GM18909 (cell line): Measurements from ENCODE around the gene FOXE3.
"Not testable (repeated sequence)": the region's sequence is repeated elsewhere in the genome, so short reads cannot be mapped to it uniquely, and the experiment has no call there.

Experiments used
- ATAC-seq: cut with Tn5 transposase; IDR thresholded peaks from one replicate; pipeline ENCODE4 v1.9.1; 2021; ENCODE audit warnings: mild to moderate bottlenecking; ENCODE audit not compliant: unreplicated experiment, poor library complexity

The FOXE3 gene

GRCh38 chr1:47444562-47445465, 28.7 kb downstream of the FOXE3 start:
- no peak for ATAC-seq

DNA sequence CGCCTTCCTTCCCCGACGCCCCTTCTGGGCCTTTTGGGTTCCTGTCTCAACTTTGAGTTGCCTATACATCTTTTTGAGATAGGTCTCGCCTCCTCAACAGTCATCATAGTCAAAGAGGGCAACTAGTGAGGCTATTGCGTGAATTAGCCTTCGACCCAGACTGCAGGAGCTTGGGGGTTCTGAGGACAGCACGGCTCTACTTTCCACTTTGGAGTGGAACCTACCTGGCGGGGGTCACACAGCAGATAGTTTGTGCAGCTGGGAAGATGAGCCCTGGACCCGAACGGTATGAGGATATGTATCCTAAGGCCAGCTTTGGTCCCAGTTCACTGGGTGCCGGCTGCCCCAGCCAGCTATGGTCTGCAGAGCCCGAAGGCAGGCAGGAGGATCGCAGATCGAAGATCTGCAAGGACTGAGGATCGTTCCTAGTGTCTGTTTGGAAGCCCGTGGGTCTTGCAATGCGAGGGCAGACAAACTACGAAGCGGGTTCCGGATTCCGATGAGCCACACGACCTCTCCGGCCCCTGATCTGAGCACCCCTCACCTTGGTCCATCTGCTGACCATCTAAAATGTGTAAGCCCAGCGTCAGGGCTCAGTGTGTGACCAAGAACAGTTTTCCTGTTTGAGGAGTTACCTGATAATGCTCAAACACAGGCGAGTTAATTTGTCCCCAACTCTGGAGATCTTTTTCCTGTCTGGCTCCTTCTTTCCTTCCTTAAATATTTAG, 29.9 kb downstream of the FOXE3 start:
- no peak for ATAC-seq

- ATAC-seq = no peak
Observed at GRCh38 chr1:47448462-47449222, 32.6 kb downstream of the FOXE3 start.

DNA sequence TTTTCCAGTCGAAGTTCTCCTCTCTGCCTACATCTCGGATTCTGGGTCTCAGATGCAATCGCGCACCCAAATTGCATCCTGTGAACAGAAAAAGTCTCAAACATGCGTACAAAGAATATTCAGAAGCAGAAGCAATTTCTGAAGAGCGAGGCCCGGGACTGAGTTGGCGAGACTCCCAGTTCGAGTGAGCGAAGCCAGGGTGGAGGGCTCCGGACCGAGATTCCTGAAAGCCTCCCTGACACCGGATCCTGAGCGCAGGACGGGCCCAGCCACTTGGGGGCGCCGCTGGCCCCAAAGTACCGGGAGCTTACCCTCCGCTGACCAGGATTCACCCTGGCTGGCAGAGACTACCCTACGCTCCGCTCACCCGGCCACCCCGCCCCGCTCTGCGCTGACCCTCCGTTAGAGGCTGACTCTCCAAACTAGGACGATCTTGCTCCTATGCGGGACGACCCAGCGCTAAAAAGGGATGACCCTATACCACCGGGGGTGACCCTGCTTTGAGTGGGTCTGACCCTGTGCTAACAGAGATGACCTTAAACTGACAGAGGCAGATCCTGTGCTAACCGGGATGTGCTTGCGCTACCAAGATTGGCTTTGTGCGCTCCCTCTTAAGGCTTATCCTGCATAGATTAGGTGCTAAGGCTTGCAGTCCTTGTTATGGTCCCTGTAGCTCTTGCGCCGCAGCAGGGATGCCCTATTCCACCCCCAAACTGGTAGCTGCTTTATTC, 33.9 kb downstream of the FOXE3 start:
- ATAC-seq = no peak

DNA sequence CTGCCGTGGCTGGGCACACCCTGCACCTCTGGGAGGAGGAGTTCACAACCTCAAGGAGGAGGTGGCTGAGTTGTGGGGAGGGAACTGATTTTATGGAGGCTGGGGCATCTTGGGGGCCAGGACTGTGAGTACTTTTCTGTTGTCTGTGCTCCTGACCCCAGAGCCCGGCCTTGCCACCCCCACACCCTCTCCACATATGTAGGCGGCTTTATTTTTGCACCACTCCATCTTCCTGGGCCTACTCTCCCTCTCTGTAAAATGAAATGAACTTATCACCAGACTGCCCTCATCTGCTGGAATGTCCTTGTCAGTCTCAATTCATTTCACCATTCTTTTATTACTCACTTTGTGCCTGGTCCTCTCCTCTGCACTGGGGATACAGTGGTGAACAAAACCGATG, 34.5 kb downstream of the FOXE3 start:
- ATAC-seq = no peak

DNA sequence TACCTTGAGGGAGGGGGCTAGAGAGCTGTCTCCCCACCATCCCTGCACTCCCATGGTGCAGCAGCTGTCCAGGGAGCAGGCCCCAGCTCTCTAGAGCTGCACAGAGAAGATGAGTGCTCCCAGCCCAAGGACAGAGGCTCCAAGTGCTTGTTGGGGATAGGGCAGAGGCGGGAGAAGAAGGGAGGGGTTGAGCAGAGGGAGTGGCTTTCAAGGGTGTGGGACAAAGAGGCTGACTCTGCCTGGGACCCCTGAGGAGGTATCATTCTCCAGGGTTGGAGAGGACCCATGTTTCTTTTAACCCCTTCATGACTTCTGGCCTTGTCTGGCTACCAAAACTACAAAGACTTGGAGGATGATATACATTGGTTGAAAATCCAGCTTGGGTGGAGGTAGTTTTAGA, 36.3 kb downstream of the FOXE3 start:
- no peak for ATAC-seq

GRCh38 chr1:47453910-47454309, 37.8 kb downstream of the FOXE3 start:
- not testable (repeated sequence) for ATAC-seq

DNA sequence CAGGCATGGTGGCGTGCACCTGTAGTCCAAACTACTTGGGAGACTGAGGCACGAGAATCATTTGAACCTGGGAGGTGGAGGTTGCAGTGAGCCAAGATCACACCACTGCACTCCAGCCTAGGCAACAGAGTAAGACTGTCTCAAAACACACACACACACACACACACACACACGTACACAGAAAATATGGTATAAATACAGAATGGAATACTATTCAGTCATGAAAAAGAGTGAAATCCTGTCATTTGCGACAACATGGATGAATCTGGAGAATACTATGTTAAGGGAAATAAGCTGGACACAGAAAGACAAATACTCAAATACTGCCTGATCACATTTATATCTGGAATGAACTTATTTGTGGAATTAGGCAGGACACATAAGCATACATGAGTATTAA, 40.2 kb downstream of the FOXE3 start:
- no peak for ATAC-seq

DNA sequence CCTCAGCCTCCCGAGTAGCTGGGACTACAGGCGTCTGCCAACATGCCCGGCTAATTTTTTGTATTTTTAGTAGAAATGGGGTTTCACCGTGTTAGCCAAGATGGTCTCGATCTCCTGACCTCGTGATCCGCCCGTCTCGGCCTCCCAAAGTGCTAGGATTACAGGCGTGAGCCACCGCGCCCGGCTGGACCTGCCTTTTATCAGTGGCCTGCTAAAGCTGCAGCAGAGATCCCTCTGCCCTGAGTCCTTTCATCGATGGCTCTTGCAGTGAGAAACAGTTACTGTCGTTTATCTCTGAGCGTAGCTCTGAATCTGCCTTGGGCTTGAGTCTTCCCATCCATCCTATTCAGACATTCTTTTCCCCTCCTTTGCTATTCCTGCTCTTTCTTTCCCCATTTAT, 41.5 kb downstream of the FOXE3 start:
- not testable (repeated sequence) for ATAC-seq

DNA sequence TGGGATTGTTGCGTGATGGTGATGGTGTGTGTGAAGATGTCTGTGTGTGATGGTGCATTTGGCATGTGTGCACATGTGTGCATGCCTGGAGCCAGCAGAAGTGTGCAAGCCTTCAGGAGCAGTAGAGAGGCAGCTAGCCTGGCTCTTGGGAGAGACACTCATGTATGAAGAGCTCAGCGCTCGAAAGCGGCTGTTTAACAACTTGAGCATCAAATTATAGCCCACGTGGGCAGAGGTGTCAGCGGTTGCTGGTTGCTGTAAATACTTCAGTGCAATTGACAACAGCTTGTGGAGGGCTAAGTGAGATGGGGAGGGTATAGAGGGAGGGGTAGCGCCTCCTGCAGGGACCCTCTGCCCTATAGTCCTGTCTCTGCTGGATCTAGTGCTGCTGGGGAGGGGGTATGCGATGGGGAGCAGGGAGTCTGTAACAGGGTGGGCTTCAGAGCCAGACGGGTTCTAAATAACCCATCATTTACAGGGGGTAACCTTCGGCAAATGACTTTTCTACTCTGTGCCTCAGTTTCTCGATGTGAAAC, 43.2 kb downstream of the FOXE3 start:
- ATAC-seq = no peak

- no peak for ATAC-seq
Observed at GRCh38 chr1:47460040-47460439, 44.0 kb downstream of the FOXE3 start.

GRCh38 chr1:47460456-47460855, 44.4 kb downstream of the FOXE3 start:
- no peak for ATAC-seq

GRCh38 chr1:47465605-47466004, 49.5 kb downstream of the FOXE3 start:
- ATAC-seq = no peak
